Omental fat pad (tissue), 4 donors: ENCODE data around the gene USP2. TPM values are rescaled to one million over a fixed set of nuclear protein-coding genes. Genes with fewer than 3 reads are reported as not detected.
A peak's percentile ranks its signal among the peaks of the same experiment; 100 is the strongest.

Source experiments
- ATAC-seq: fragments of 150-250 bp; one replicate; pipeline ENCODE4 v1.9.1; 2016; ENCODE audit warnings: mild to moderate bottlenecking, moderate library complexity; ENCODE audit not compliant: low FRiP score
- DNase-seq: peaks from one replicate; pipeline ENCODE4 v3.0.0-alpha.2; 2019; ENCODE audit warnings: low spot score
- total RNA-seq, 4 donors: library from RNA; depleted of rRNA; stranded (reverse); fragments of >200 nt; gene quantifications; one replicate each; pipeline ENCODE4 v1.1.0, GENCODE V29; 2016
- TF ChIP-seq, protein P1 (sequence below), 3 donors: fragments of 450-650 bp; IDR thresholded peaks; one replicate each; pipeline ENCODE4 v1.5.1; 2016 to 2017; ENCODE audit warnings: antibody characterized with exemption in 3 of 3, mild to moderate bottlenecking in 3 of 3, moderate library complexity in 2 of 3

The USP2 gene
- total RNA-seq, 4 donors from 2014 or later, result 0.63 to 18.7 (median 9.2) TPM

DNA sequence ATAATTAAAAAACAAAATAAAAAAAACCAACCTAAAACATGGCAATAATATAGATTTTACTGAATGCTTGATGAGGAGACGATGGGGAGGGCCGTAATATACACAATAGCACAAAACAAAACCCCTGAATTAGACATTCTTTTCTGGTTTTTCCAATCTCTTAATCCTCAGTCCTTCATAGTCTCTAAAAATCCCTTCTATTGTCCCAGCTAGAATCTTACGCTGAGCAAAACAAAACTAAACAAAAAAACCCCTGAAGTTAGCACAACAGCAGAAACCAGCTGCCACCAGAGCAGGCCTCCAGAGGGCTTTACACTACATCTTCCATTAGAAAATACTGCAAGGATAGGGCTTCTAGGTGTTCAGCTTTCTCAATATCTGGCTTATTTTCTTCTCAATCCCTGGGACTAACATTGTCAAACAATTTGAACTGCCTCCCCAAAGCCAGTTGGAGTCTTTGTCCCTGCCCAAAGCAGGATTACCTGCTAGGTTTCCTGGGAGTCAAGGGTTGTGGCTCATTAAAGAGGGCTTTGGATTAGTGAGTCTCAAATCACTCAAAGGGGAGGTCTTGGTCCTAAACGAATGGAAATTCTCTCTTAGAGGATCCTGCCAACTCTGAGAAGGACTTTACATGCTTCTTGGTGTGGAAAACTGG, 49.3 kb downstream of the USP2 start:
- DNase-seq (no peak), ATAC-seq (no peak)
- TF ChIP-seq, protein P1, sequence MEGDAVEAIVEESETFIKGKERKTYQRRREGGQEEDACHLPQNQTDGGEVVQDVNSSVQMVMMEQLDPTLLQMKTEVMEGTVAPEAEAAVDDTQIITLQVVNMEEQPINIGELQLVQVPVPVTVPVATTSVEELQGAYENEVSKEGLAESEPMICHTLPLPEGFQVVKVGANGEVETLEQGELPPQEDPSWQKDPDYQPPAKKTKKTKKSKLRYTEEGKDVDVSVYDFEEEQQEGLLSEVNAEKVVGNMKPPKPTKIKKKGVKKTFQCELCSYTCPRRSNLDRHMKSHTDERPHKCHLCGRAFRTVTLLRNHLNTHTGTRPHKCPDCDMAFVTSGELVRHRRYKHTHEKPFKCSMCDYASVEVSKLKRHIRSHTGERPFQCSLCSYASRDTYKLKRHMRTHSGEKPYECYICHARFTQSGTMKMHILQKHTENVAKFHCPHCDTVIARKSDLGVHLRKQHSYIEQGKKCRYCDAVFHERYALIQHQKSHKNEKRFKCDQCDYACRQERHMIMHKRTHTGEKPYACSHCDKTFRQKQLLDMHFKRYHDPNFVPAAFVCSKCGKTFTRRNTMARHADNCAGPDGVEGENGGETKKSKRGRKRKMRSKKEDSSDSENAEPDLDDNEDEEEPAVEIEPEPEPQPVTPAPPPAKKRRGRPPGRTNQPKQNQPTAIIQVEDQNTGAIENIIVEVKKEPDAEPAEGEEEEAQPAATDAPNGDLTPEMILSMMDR (IDR thresholded peaks at IDR 0.05), result no peak

GRCh38 chr11:119330237-119330636, 51.3 kb downstream of the USP2 start:
- TF ChIP-seq, protein P1 (IDR thresholded peaks at IDR 0.05), result no peak
- ATAC-seq, result no peak

DNA sequence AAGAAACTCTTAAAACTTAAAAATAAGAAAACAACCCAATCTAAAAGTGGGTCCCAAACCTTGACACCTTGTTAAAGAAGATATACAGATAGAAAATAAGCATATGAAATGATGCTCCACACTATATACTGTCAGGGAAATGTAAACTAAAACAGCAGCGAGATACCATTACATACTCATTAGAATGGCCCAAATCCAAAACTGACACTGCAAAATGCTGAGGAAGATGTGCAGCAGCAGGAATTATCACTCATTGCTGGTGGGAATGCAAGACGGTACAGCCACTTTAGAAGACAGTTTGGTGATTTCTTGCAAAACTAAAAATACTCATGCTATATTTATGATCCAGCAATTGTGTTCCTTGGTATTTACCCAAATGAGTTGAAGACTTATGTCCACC, 52.2 kb downstream of the USP2 start:
- TF ChIP-seq, protein P1 (IDR thresholded peaks at IDR 0.05), result no peak

More at GRCh38 chr11:119330237-119330636, 51.3 kb downstream of the USP2 start:
- no peak for DNase-seq

GRCh38 chr11:119324189-119324588, 57.3 kb downstream of the USP2 start:
- TF ChIP-seq, protein P1 (IDR thresholded peaks at IDR 0.05), result no peak
- DNase-seq, result no peak
- no peak for ATAC-seq

More for the DNA sequence above, 52.2 kb downstream of the USP2 start:
- no peak for DNase-seq
- no peak for ATAC-seq

GRCh38 chr11:119323532-119324033, 57.9 kb downstream of the USP2 start:
- TF ChIP-seq, protein P1 (IDR thresholded peaks at IDR 0.05), result peak in 1 of 3 donors; percentile 24
- ATAC-seq, result no peak
- peak; percentile 99 for DNase-seq

GRCh38 chr11:119322921-119323531, 58.5 kb downstream of the USP2 start:
- TF ChIP-seq, protein P1 (IDR thresholded peaks at IDR 0.05), result no peak
- ATAC-seq (no peak), DNase-seq (no peak)

DNA sequence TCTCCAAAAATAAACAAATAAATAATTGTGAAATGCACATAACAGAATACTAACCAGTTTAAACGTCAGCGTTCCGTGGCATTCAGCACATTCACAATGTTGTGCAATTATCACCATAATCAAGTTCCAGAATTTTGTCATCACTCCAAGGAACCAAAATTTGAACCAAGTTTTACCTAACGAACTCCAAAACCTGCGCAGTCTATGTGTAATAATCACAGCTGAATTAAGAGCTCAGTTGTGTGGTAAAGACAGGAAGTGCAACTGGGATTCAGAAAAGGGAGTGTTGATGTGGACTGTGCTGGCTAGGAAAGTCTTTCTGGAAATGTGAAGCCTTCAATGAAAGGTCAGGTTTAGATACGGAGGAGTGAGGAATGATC, 59.1 kb downstream of the USP2 start:
- TF ChIP-seq, protein P1 (IDR thresholded peaks at IDR 0.05), result peak in 1 of 3 donors; percentile 12
- no peak for ATAC-seq
- no peak for DNase-seq
